Activated CD4-positive, alpha-beta T cell treated with anti-CD3 and anti-CD28 coated beads for 4 hours (primary cell): ENCODE data around the gene ERCC6L2.
A peak's percentile ranks its signal among the peaks of the same experiment; 100 is the strongest.

Experiments used
- DNase-seq, 2 donors: peaks; one replicate each; pipeline ENCODE4 v3.0.0-alpha.2; 2020

The ERCC6L2 gene

DNA sequence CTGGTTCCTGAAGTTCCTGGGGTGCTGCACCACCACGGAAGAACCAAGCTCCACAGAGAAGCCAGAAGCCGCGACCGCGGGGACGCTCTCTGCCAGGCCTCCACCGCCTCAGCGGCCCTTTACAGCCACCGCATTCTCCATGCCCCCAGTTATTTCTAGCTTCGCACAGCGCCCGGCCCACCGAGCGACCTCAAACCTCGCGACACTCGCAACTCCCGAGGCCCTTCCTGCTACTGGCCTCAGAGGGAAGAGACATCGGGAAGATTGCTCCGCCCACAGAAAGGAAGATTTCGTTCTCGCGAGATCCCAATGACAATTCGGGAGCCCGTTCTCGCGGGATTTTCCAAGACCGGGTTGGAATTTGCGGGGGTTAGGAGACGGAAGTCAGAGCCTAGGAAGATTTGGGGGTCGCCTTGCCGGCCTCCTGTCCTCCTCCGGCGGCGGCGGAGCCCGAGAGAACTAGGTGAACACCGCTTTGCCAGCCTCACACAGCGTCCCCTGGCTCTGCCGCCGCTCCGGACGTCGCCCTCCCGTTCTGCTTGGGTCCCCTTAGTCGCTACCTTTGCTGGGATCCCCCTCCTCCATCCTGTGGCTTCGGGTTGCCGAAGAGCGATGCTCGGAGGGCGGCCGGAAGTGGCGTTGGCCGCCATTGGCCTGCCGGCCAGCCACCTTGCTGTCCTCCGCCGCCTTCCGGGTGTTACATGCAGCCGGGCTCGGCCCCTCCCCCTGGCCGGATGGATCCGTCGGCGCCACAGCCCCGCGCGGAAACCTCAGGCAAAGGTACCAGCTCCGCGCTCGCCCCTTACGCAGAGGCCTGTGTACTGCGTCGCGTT lies at the start of gene ERCC6L2:
Gene ERCC6L2 (plus strand): TSS at position 387 of the 833 bp plus-strand sequence. CDS start 348 bp downstream, at position 735.
- DNase-seq = peak; percentile 88 to 91

- DNase-seq = no peak
Measured at GRCh38 chr9:95826183-95826838, 49.2 kb upstream of the ERCC6L2 start.

DNA sequence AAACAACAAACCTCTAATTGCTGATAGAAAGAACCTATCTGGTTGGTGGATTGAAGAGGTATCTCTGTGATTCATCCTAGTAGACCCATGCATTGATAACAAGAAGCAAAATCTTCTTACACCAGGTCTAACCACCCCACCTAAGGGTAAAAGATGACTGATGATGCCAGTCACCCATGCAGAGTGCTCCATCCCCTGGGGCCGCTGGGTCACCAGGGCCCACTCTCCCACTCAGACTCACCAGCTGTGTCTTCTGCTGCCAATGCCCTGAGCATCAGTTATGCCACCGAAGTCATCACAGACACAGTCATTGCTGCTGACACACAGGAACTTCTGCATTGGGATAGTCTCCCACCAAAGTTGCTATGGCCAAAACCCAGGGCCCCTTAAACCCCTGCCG lies 44.7 kb upstream of the ERCC6L2 start:
- no peak for DNase-seq

DNA sequence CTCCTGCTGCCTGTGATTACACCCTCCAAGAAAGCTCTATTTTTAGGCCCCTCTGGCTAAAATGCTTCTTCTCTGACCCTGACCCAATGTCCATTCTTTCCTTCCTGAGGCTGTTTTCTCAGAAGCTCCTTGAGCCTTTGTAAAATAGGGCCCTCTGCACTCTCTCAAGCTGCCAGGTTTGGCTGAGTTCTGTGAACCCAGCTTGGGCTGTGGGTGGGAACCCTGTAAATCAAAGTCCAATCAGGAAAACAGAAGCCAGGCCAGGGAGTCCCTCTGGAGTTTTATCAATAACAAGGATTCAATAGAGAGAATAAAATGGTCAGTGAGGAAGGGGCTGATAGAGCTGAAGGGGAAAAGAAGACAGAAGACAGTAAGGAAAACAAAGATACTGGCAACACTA lies 43.7 kb upstream of the ERCC6L2 start:
- DNase-seq = no peak

DNA sequence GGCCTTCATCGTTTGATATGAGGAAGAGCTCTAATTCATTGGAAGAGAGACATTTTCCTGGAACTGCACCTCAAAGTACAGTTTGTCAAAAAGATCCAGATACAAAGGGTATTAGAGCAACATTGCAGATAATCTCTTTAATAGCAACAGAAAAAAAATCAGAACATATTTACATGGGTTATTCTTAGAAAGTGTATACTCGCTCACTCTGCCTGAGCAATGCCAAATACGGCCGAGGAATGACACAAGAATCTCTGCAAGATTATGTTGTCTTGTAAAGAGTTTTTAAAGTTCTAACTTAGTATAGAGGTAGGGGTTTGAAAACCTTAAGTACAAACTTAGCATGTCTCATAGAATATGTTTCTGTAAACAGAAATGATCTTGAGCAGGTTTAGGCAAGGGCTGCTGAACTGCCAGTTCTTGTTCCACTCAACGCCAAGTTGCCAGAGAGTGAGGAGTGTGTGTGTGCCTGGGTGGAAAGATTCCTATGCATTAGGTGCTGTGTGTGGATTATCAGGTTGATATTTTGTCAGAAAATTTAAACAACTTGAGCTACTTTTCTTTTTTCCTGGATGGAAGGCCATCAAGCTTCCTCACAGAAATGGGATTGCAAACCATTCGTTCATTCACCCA lies 41.8 kb upstream of the ERCC6L2 start:
- no peak for DNase-seq

DNA sequence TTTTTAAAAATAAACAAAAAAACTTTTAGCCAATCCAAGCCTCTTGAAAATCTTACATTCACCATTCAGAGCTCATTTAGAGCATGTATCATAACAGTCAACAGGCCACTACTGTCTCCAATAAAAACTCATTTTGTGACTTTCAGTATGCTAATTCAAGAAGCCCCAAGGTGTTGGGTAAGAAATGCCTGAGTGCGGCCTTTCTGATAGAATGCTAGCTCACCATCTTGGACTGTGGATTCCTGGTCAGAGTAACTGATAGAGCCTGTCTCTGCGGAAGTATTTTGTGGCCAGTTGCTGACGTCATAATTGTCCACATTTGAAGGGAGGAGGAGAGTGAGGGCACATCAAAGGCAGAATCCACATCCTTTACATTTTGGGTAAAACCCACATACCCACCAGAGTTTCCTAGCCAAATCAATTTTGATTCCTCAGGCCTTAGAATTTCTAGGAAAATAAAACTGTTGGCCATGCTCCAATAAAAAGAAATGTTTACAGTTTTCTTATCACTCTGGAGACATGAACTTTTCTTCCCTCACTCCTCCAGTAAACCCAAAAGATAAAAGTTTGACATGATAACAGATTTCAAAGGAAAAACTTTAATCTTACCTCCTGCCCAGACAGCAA lies 41.1 kb upstream of the ERCC6L2 start:
- no peak for DNase-seq

DNA sequence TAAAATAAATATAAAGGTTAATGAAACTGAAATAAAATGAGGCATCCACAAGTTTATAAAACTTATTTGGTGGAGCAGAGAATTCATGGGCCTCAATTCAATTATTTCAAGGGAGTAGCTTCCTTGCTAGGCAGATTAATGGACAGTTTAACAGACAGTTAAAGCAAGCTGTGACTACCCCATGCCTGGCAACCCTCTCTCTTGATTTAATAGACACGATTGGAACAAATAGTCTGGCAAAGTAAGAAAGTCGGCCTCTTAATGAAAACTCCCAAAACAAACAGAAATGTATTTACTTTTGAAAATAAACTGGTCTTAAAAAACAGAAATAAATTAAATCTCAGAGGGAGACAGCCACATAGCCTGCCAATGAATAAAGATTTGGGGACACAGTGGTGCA lies 40.1 kb upstream of the ERCC6L2 start:
- DNase-seq = no peak

- no peak for DNase-seq
Measured at GRCh38 chr9:95836072-95836471, 39.4 kb upstream of the ERCC6L2 start.

DNA sequence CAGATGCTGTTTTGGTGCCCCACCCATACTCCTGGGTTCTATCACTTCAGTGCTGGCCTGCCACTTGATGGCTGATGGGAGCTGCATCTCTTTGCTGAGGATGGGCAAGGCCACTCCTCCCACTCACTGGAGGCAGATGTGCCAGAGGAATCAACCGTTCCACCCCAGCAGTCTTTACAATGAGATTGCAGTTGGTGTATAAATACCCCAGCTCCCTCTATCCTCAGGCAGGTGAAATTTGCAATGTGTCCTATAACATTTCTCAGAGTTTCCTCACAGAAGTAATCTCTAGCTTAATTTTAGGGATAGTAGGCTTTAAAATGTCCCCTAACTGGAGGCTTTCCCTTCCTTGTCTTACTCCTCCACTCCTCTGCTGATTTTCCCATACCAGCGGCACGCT lies 36.5 kb upstream of the ERCC6L2 start:
- no peak for DNase-seq

DNA sequence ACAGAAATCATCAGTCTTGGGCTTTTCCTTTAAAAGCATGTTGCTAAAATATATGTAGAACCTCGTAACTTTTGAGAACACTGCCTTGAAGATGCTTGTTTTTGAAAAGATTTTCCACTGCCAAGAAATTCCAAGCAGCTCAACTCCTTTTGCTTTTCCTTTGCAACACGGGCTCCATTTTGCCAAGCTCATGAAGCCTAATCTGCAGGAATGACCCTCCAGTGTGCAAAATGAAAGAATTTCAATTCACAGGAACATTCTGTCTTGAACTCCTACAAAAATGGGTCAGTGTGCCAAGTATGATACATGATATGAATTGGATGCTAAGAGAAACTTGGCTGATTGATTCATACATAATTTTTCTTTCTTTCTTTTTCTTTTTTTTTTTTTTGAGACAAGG lies 35.4 kb upstream of the ERCC6L2 start:
- DNase-seq = no peak

DNA sequence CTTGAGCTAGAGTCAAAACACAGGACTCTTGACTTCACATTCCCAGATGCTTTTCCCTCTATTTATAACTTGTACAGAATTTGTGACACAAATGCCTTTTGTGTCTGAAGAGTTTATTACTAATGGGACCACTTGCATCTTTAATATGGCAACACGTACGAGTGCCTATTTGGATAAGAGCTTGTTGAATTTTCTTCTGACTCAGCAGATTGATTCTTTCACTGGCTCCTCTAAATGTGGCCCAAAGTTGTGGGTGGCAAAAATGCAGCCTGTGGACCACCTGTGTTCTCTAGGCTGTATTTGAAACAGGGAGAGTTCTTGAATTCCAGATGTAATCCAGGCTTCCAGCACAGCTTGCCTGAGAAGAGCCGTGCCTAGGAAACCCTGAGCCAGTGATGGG lies 34.1 kb upstream of the ERCC6L2 start:
- DNase-seq = no peak

DNA sequence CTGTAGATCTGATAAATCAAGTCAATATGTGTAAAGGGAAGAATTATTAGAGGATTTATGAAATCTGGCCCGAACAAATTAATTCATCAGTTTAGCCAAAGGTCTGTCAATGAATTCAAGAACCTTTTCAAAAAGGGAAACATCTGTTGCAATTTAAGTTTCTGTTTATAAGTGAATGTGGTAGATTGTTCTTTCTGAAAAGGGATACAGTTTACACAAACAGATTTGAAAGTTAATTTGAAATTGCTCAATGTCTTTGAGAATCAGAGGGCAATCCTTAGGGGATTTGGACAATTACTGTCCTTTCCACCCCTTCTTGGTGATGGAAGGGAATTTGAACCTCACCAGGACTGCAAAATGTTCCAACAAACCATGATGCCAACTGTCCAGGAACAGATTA lies 29.7 kb upstream of the ERCC6L2 start:
- DNase-seq = no peak

DNA sequence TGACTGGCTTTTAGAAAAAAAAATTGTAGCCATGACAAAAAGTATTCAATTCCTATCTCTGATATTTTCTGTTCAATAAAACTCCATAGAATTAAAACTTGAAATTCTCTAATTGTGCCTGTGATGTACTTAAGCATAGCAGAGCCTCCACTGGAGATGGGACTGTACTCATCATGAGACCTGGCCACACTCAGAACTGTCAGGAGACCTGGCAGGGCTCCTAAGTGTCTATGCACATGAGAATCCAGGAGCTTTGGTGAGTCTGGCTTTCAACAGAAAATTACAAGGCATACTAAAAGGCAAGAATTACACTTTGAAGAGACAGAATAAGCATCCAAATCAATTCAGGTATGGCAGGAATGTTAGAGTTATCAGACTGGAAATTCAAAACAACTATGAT lies 26.7 kb upstream of the ERCC6L2 start:
- DNase-seq = no peak

DNA sequence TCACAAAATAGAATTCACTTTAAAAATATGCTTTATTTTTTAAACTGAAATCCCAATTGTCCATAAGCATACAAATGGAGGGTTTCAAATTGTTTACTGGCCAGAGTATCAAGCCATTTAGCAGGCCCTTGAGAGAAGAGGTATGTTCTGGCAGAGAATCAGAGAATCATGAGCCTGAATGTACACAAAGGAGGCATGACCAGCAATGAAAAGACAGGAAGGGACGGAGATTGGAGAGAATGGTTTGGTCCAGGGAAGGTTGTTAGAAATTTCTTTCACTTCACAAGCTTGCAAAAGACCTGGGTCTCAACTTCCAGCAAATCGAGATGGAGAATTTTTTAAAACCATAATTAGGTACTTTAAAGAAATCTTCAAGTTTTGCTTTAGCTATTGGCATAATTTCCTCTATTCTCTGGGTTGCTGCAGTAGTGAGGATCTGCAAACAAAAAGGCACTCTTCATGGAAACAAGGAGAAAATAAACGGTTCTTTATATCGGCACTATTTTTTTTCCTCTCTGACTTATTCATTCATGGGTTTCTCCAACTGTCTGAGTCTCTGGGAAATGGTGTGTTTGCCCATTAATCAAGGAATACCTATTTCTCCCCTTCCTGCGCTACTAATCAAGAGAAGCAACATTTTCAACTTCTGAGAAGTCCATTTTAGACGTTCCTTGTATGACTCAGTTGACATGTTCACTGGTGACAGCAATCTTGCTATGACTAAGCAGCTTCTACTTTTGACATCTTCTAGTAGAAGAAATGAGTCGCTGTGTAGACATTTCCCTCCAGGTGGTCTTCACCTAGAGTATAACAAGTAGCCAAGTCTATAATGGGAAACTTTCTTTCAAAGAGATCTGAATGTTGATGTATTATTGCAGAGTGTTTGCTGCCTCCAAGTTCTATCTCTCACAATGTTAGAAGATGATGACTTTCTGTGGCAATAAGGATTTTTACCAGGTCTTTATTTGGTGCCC lies 23.1 kb upstream of the ERCC6L2 start:
- no peak for DNase-seq

DNA sequence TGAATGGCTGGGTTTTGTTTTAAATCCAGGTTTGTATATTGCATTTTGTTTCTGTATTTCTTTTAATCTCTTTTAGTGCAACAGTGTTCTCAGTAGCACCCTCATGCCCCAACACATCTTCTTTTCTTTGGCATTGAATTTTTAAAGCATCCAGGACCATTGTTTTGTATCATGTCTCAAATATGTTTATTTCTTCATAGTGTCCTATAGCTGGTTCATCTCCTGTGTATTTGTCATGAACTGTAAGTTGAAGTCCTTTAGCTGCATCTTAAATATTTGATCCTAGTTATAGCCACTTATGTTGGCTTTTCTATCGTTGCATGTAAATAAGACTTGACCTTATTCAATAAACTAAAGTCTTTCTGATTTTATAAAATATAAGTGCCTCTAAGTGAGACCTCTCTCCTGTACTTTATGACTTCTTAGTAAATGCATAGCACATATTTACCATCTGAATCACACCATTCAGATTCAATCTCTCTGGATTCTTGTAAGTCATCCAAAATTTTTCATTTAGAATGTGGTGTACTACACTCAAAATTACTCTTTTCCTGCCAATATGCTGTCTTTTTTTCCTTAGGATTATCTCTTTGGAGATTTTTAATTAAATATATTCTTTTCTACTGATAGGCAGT lies 21.0 kb upstream of the ERCC6L2 start:
- DNase-seq = no peak

GRCh38 chr9:95855961-95856360 lies 19.5 kb upstream of the ERCC6L2 start:
- DNase-seq = no peak

- no peak for DNase-seq
Measured at GRCh38 chr9:95857124-95857523, 18.4 kb upstream of the ERCC6L2 start.

DNA sequence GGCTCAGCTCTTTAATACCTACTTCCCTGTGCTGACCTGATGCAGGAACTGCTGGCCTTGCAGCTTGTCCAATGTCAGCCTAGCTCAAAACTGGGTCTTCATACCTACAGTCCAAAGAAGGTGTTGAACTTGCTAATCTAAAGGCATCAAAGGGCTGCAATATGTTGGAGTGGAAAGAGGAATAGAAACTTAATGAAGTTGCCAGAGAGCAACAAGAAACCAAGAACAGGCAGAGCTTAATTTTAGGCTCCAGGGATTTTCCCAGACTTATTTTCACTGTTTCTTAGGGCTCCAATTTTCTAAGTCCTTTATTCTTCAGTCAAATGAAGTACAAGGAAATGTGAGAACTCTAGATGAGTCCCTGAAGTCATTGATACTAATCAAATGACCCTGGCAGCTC lies 17.6 kb upstream of the ERCC6L2 start:
- DNase-seq = no peak

- DNase-seq = no peak
Measured at GRCh38 chr9:95862343-95862742, 13.1 kb upstream of the ERCC6L2 start.

DNA sequence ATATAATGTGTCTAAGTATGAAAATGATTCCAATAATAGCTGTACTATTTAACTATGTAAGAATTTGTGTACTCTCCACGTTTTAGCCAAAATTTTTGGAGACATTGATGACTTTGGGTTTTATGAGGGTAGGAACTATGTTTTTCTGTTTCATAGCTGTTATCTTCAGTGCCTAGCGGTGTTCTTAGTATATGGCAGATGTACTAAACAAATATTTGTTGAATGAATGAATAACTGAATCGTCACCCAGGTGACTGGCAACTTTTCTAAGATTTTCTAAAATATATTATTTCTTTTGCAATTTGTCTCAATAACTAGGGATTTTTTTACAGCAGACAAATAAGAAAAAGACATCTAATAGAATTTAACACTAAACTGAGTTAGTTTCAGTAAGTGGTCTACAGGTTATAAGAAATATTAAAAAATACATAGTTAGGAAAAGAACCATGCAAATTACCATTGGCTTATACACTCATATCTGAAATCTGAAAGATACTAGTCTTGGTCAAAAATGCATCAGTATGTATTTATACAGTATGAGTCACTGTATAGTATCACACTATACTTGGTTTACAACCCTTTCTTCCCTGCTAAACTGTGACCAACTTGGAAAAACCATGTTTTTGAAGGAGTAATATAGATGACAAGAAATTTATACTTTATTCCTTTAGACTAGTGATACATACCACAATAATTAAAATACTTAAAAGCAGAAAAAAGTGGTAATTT lies 10.5 kb upstream of the ERCC6L2 start:
- DNase-seq = no peak

DNA sequence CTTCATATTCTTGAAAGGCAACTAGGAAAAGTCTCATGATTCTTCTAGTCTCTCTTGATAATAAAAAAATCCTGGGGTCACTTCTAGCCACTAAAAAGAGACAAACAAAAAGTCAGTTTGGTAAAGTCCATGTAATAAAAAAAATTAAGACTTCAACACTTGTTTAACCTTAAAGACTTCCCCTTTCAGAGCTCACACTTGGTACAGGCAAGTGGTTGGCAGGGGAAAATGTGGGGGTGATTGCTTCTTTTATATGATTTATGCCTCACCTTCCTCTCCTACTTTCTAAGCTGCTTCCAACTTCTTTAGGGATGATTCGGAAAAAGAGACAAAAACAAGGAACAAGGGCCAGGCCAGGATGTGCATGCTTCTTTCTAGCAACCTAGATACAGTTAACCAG lies 5.1 kb upstream of the ERCC6L2 start:
- DNase-seq = no peak
